GM11168 (cell line): ENCODE data around the gene MPPED1.

ENCODE experiments used
- in situ Hi-C: fragments of 300-500 bp; cut with MboI; formaldehyde crosslinking; loops from one replicate; pipeline ENCODE4 v1.12.0; 2022; ENCODE audit warnings: low sequenced_read_pairs; ENCODE audit not compliant: unreplicated experiment

The MPPED1 gene

DNA sequence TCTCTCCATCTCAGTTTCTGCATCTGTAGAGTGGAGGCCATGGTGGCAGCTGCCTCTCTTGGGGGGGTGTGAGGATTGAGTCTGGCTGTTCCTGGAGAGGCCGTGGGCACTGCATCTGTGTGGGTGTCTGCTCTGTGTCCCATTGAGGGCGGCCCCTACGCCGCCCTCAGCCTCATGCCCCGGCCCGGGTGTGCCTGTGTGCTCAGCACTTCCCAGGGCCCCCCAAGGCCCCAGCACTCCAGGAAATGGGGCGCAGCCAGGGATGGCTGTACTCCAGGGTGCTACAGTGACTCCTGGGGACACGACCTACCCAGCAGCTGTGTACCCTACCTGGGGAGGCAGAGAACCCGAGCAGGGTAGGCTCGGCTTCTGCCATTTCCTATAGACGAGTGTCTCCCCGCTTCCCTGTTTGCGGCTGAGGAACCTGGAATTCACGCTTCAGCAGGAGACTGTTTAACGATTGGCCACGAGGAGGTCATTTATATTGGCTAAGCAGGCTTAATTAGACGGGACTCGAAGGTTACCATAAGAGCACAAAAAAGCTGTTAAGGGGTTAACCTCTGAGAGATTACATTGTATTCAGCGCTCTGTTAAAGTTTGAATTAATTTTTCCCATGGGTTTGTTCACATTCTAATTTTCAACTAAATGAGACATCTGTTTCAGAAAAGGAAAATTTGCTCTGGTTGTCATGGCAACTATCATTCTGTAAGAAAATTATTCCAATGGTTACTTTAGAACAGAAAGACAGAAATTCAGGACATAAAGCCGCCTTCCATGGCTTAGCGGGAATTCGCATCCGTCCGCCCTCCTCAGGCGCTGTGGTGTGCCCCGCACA is 76.4 kb downstream of the MPPED1 start:
- in situ Hi-C loops: no loop called here

DNA sequence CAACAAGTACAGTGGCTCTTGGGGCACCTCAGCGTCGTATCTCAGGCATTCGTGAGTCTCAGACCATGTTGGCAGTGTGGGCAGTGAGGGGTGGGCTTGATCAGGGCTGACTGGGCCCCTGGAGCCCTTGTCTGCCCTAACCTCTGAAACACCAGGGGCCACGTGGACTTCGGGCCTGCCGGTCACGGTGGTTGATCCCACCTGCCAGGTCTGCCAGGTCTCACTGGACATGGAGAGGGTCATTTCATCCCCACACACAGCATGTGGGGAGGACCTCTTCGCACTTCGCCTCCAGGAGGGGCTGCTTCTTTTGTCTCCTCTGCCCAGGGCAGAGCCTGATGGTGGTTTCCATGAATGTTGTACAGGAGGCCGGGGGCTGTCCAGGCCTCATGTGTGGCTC is 77.1 kb downstream of the MPPED1 start:
- in situ Hi-C loops: no loop called here

DNA sequence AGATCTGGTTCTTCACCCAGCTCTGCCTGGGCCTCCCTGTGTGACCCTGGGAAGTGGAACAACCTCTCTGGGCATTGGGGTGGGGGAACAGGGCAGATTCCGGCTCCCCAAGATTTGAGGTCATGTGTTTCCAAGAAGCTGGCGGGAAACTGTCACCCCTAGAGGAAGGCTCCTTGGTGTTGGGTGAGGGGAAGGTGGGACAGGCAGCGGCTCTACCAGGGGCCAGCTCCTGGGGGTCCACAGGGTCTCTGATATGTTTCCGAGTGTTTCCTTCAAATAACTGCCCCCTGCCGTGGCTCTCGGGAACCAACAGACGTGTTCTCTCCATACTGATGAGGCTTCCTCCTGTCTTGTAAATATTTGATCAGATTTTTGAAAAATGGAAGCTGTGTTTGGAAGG is 78.5 kb downstream of the MPPED1 start:
- in situ Hi-C loops: no loop called here

DNA sequence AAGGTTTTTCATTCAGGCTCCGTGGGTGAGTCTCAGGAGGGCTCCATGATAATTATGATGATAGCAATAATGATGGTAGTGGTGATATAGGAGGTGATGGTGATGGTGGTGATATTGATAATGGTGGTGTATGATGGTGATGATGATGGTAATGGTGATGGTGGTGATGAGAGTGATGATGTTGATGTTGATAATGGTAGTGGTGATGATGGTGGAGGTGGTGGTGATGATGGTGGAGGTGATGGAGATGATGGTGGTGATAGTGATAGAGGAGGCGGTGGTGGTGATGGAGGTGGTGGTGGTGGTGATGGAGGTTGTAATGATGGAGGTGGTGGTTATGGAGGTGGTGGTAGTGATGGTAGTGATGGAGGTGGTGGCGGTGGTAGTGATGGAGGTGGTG is 79.4 kb downstream of the MPPED1 start:
- in situ Hi-C loops: no loop called here

DNA sequence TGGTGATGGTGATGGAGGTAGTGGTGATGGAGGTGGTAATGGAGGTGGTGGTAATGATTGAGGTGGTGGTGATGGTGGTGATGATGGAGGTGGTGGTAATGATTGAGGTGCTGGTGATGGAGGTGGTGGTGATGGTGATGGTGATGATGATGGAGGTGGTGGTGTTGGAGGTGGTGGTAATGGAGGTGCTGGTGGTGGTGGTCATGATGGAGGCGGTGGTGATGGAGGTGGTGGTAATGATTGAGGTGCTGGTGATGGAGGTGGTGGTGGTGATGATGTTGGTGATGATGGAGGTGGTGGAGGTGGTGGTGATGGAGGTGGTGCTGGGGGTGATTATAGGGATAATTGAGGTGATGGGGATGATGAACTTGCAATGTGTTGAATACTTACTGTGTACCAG is 79.9 kb downstream of the MPPED1 start:
- in situ Hi-C loops: no loop called here

DNA sequence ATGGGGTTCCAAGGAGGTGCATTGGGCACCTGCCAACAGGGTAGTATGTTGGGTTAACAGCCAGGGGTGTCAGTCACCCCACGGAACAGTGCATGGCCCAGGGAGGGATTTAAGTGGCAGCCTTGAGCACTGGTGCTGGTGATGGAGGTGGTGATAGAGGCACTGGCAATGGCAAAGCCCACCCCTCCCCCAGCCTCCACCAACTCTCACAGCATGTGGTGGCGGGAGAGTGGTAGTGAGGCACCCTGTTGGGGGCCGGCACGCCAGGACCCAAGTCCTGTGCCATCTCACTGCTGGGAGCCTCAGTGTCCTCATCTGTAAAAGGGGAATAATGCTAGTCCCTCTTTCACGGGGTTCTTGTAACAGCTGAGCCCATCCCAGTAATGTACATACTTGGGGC is 81.5 kb downstream of the MPPED1 start:
- in situ Hi-C loops: no loop called here

DNA sequence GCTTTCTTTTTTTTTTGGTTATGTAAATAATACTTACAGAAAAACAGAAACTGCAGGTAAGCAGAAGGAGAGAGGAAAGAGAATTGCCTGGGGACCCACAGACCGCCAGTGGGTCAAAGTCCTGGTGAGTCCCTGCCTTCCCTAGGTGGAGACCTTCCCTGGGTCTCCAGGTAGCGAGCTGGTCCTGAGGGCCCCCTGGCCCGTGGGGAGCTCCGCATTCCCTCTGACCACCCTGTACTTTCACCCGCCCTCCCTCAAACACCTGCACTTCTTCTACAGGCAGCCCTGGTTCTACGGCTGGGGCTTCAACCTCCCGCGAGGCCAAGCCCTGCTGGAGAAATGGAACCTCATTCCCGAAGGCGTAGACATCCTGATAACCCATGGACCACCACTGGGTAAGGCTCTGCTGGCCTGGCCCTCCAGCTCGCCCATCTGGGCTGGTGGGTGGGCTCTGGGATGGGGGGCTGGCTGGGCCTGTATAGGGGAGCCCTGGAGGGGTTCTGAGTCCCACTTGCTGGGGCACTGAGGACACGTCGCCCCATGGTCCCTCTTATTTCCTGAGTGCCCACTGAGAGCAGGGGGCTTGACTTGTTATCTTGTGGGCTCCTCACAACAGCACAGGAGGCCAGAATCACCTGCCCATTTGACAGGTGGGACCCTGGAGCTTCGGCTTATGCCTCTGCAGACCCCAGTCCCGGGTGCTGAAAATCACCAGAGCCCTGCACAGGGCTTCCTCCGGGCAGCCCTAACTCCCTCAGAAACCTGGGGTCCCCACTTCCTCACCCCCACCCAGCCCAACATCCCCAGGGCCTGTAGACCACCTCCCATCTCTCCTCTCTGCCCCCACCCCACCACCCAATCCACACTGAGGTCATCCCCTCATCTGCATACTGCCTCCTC is 86.4 kb downstream of the MPPED1 start:
- in situ Hi-C loops: no loop called here

DNA sequence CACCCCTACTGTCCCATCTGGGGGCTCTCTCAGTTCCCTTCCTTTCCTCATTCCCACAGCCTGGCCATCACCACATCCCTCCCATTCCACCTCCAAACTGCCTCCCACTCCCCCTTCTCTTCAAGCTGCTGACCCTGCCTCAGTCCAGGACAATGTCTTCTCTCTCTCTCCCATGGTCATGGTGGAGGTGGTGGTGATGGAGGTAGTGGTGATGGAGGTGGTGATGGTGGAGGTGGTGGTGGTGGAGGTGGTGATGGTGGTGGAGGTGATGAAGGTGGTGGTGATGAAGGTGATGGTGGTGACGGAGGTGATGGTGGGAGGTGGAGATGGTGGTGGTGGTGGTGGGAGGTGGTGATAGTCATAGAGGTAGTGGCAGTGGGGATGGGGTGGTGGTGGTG is 87.0 kb downstream of the MPPED1 start:
- in situ Hi-C loops: no loop called here

DNA sequence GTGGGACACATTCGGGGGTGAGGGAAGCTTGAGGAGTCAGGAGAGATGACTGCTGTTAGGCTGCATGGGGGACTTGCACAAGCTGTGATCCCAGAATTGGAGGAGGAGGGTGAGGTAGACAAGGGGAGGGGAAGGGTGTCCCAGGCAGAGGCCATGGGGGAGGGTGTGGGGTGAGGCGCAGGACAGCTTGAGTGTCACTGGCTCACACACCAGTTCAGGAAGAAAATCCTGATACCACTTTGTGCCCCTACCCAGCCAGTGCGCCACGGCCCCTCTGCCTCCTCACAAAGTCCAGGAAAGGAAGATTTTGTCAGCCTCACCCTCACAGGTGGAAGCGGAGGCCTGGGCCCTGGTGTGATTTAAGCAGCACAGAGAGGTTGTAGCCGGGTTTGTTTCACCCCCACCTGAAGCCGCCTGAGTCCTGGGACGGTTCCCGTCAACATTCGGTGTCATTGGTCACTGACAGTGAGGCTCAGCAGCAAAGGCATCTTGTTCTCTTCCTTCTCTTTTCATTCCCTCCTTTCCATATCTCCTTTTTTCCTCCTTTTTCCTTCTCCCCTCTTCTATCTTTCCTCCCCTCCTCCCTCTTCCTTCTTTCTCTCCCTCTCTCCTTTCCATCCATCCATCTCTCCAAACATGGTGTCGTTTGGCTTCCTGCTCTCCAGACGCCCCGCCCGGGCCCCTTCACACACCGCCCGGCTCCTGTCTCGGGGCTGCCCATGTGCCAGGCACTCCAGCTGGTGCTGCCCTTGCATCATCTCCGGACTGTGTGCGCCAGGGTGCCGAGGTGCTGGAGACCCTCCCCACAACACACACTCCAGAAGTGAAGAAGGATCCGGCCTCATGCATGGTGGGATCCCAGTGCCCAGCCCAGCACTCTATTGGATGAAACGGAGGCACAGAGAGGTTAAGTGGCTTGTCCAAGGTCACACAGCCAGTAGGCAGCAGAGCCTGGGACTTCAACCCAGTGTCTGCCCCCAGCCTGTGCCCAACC is 89.3 kb downstream of the MPPED1 start:
- in situ Hi-C loops: no loop called here

DNA sequence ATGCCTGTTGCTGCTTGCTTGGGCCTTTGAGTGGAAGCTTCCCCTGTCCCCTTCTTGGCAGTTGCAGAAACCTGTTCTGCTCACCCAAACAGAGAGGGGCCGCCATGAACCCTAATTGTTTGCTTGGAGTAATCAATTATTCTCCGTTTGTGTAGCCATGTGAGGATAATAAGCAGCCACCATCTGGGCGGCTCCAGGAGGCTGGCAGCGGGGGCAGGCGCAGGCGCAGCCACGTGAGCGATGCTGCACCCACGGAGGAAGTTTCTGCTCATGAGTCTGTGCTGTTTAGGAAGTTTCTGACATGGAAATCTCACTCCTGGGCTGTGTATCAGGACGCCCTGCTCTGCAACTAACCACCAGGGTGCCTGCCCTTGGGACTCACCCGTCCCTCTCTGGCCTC is 90.1 kb downstream of the MPPED1 start:
- in situ Hi-C loops: no loop called here

DNA sequence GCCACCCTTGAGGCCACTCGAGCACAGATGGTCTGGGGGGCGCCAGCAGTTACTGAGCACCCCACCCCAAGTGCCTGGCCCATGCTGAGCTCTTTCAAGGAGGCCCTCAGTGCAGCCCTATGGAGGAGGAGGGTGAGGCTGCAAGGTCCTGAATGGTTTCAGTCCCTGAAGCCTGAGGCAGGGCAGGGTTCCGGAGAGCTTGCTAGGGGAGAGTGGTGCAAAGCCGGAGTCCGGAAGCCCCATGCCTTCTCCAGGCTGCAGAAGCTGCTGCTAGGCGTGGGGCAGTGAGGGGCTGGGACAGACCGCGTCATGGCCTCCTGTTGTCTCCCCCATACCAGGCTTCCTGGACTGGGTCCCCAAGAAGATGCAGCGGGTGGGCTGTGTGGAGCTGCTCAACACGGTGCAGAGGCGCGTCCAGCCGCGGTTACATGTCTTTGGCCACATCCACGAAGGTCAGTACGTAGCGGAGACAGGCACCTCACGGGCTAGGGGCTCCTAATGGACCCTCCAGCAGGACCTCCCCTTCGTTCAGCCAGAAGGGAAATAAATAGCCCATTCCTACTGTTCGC is 90.6 kb downstream of the MPPED1 start:
- in situ Hi-C loops: no loop called here

DNA sequence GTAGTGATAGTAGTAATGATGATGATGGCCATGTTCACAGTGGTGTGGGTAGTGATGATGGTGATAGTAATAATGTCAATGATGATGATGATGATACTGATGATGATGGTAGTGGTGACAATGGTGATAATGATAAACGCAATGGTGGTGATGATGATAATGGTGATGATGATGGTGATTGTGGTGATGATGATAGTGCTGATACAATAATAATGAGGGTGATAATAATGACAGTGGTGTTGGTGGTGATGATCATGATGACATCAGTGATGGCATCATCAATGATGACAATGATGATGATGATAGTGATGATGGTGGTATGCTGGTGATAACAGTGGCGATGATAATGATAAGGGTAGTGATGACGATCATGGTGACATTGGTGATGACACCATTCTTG is 92.3 kb downstream of the MPPED1 start:
- in situ Hi-C loops: no loop called here

DNA sequence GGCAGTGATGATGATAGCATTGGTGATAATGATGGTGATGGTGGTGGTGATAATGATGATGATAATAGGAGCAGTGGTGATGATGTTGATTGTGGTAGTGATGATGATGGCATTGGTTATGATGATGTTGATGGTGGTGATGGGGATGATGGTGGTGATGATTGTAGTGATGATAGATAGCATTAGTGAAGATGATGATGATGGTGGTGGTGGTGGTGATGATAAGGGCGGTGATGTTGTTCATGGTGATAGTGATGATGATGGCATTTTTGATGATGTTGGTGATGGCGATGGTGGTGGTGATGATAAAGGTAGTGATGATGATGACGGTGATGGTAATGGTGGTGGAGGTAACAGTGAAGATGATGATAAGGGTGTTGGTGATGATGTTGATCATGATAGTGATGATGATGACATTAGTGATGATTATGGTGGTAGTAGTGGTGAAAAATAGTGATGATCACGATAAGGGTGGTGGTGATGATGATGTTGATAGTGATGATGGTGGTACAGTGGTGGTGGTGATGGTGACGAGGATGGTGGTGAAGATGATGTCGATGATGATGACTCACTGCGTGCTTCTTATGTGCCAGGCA is 93.0 kb downstream of the MPPED1 start:
- in situ Hi-C loops: no loop called here

DNA sequence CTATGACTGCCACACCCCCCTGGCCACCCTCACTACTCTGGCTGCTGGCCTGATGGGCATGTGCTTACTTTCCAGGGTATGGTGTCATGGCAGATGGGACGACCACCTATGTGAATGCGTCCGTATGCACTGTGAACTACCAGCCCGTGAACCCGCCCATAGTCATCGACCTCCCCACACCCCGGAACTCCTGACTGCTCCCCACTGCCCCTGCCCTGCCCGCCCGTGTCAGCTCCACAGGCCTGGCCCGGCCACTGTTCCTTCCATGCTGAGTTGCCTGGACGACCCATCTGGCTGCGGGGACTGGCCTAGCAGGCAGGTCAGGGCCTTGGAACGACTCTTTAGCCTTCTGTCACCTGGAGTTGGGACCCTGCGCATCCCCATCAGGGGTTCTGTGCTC is 93.6 kb downstream of the MPPED1 start:
- in situ Hi-C loops: no loop called here

DNA sequence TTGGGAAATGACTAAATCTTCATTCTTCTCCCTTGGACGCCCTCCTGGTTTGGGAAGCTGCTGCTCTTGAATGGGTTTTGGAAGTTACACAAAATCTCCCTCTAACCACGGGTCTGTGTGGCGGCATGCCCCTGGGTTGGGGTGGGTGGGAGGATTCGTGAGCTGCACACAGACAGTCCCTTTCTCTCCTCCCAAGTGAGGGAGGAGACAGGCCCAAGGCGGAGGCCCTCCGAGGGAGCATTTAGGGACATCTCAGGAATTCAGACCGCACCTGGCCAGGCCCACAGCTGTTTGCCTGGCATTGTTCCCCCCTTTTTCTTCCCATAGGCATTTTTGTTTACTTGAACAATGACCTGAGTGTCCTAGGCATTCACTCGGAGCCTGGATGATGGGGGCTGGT is 94.1 kb downstream of the MPPED1 start:
- in situ Hi-C loops: no loop called here

DNA sequence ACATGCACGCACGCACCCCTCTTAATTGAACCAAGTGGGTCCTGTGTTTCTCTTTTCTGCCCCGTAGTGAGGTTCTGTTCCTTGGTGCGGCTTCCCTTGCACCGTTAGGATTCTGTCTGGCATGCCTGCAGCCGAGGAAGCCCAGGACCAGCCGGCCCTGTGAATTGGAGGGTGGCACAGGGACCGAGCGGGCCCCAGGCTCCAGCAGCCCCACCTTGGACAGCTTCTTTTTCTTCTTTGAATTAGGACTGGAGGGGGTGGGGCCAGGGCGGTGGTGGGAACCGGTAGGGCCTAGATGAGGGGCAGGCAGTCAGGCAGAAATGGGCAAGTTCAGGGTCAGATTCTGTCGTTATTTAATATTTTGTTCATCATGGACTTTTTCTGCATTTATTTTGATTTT is 94.7 kb downstream of the MPPED1 start:
- in situ Hi-C loops: no loop called here

DNA sequence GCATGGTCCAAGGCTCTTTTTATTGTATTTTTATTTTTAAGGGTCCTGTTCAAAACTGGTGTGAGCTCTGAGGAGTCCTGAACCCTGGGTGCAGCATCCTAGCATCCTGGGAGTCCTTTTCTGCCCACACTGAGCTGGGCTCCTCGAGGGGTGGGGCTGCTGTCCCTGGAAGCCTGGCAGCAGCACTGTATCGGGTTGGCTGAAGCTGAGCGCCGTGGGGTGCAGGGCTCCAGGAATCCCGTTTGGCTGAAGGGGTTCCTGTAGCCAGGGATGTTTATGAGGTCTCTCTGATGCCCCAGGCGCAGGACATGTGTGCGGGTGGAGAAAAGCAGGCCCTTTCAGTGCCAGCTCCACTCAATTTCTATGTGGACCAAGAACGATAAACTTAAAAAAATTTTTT is 95.4 kb downstream of the MPPED1 start:
- in situ Hi-C loops: no loop called here

DNA sequence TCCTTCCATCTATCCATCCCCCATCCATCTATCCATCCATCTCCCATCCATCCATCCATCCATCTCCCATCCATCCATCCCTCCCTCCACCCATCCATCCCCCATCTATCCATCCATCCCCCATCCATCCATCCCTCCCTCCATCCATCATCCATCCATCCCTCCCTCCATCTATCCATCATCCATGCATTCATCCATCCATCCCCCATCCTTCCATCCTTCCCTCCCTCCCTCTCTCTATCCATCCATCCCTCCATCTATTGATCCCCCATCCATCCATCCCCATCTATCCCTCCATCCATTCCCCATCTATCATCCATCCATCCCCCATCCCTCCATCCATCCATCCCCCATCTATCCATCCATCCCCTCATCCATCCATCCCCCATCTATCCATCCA is 96.7 kb downstream of the MPPED1 start:
- in situ Hi-C loops: no loop called here

DNA sequence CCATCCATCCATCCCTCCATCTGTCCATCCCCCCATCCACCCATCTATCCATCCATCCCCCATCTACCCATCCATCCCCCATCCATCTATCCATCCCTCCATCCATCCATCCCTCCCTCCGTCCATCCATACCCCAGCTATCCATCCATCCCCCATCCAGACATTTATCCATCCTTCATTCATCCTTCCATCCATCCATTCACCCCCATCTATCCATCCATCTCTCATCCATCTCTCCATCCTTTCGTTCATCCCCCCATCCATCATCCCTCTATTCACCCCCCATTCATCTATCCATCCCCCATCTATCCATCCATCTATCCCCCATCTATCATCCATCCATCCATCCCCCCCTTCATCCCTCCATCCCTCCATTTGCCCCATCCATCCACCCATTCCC is 97.5 kb downstream of the MPPED1 start:
- in situ Hi-C loops: no loop called here
